ENCODE data around the gene USP5.
"Not testable (repeated sequence)": the region's sequence is repeated elsewhere in the genome, so short reads cannot be mapped to it uniquely, and the experiment has no call there.

DNA sequence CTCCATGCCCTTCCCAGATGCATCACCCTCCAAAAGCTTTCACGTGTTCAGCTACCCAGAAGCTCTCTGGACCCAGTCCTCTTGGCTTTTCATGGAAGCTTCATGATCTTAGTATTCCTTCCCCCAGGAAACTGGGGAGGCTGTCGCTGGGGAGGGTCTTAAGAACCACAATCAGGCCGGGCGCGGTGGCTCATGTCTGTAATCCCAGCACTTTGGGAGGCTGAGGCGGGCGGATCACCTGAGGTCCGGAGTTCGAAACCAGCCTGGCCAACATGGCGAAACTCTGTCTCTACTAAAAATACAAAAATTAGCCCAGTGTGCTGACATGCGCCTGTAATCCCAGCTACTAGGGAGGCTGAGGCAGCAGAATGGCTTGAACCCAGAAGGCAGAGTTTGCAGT lies 56.2 kb downstream of the USP5 start:
- TF ChIP-seq, protein P1, sequence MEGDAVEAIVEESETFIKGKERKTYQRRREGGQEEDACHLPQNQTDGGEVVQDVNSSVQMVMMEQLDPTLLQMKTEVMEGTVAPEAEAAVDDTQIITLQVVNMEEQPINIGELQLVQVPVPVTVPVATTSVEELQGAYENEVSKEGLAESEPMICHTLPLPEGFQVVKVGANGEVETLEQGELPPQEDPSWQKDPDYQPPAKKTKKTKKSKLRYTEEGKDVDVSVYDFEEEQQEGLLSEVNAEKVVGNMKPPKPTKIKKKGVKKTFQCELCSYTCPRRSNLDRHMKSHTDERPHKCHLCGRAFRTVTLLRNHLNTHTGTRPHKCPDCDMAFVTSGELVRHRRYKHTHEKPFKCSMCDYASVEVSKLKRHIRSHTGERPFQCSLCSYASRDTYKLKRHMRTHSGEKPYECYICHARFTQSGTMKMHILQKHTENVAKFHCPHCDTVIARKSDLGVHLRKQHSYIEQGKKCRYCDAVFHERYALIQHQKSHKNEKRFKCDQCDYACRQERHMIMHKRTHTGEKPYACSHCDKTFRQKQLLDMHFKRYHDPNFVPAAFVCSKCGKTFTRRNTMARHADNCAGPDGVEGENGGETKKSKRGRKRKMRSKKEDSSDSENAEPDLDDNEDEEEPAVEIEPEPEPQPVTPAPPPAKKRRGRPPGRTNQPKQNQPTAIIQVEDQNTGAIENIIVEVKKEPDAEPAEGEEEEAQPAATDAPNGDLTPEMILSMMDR (IDR thresholded peaks at IDR 0.05) = not testable (repeated sequence)
- not testable (repeated sequence) for TF ChIP-seq EP300, POLR2A (IDR thresholded peaks at IDR 0.05)
